CD4-positive, CD25-positive, alpha-beta regulatory T cell (primary cell): Measurements from ENCODE around the gene KLRF2. TPM values are rescaled to one million over a fixed set of nuclear protein-coding genes. Genes with fewer than 3 reads are reported as not detected.

ENCODE experiments used
- ATAC-seq, 2 donors: fragments of 150-1000 bp; cut with Tn5 transposase; one replicate each; pipeline ENCODE4 v1.10.0; 2021; ENCODE audit warnings: low read depth in 2 of 2, moderate number of reproducible peaks in 2 of 2, moderate library complexity in 1 of 2
- DNase-seq, 3 donors: peaks; one replicate each; pipeline versions ENCODE4 v3.0.0 to v3.0.0-alpha.2; 2012 to 2022; ENCODE audit warnings: mixed read lengths in 1 of 3
- H3K27ac ChIP-seq: one replicate; pipeline ENCODE4 v1.7.0; 2013; ENCODE audit warnings: mild to moderate bottlenecking, low read length; ENCODE audit not compliant: insufficient read depth, poor library complexity, severe bottlenecking
- H3K27me3 ChIP-seq: one replicate; pipeline ENCODE4 v1.7.0; 2013; ENCODE audit warnings: low read length; ENCODE audit not compliant: control insufficient read depth, insufficient read depth
- H3K36me3 ChIP-seq: one replicate; pipeline ENCODE4 v1.7.0; 2013; ENCODE audit warnings: mild to moderate bottlenecking, low read length, moderate library complexity; ENCODE audit not compliant: control insufficient read depth, insufficient read depth
- H3K4me1 ChIP-seq: 2 replicates; pipeline ENCODE4 v1.7.0; 2013; ENCODE audit warnings: mild to moderate bottlenecking, low read length; ENCODE audit not compliant: insufficient read depth, control insufficient read depth, poor library complexity, severe bottlenecking
- H3K4me3 ChIP-seq: one replicate; pipeline ENCODE4 v1.7.0; 2013; ENCODE audit warnings: low read depth, mild to moderate bottlenecking, low read length, moderate library complexity
- H3K9me3 ChIP-seq, 2 experiments: 1 replicate in 1 of 2; 2 replicates in 1 of 2; pipeline ENCODE4 v1.7.0; 2013; ENCODE audit warnings: low read length in 2 of 2, mild to moderate bottlenecking in 1 of 2, moderate library complexity in 1 of 2; ENCODE audit not compliant: control insufficient read depth in 2 of 2
- H3K27ac Mint-ChIP-seq, 3 donors: one replicate each; pipeline ENCODE4 v1.8.0; 2020 to 2022; ENCODE audit warnings: mild to moderate bottlenecking in 3 of 3, mixed read lengths in 3 of 3, moderate library complexity in 2 of 3
- H3K27me3 Mint-ChIP-seq: one replicate; pipeline ENCODE4 v1.8.0; 2022; ENCODE audit warnings: mild to moderate bottlenecking, mixed read lengths
- H3K36me3 Mint-ChIP-seq: one replicate; pipeline ENCODE4 v1.8.0; 2020; ENCODE audit warnings: mixed read lengths
- H3K4me1 Mint-ChIP-seq, 4 donors: one replicate each; pipeline ENCODE4 v1.8.0; 2020 to 2022; ENCODE audit warnings: mixed read lengths in 4 of 4, mild to moderate bottlenecking in 1 of 4
- H3K4me3 Mint-ChIP-seq, 4 donors: one replicate each; pipeline ENCODE4 v1.8.0; 2020 to 2022; ENCODE audit warnings: mild to moderate bottlenecking in 4 of 4, mixed read lengths in 4 of 4, moderate library complexity in 3 of 4
- H3K9me3 Mint-ChIP-seq, 7 donors: one replicate each; pipeline ENCODE4 v1.8.0; 2020 to 2022; ENCODE audit warnings: mixed read lengths in 7 of 7, mild to moderate bottlenecking in 3 of 7, moderate library complexity in 2 of 7
- polyA plus RNA-seq, 4 donors: library from polyadenylated mRNA; unstranded; fragments of 300-500 nt; fragmentation: Illumina TruSeq; gene quantifications; one replicate each; pipeline ENCODE4 v1.2.3, GENCODE V29; 2021
- total RNA-seq: library from RNA; stranded (reverse); gene quantifications from one replicate; pipeline ENCODE4 v1.2.3, GENCODE V29; 2022

KLRF2 gene
- total and polyA plus RNA-seq, 5 donors from 2014 or later, result not detected

GRCh38 chr12:9908350-9908749, 27.1 kb downstream of the KLRF2 start:
- no peak overlapping the region for H3K4me3 Mint-ChIP-seq
- H3K9me3 Mint-ChIP-seq, result peaks cover 3 to 32% (median 17%) of the 10 kb centered on the region in 7 donors
- H3K4me1 Mint-ChIP-seq, result peaks cover 14 to 23% (median 17%) of the 10 kb centered on the region in 4 donors

GRCh38 chr12:9909724-9910123, 28.4 kb downstream of the KLRF2 start:
- no peaks in the 10 kb centered on the region for H3K36me3 ChIP-seq
- peaks cover 21 to 28% of the 10 kb centered on the region in 2 experiments for H3K9me3 ChIP-seq
- H3K27me3 ChIP-seq, result peaks cover 3% of the 10 kb centered on the region
- Mint-ChIP-seq H3K36me3 (peaks cover 8% of the 10 kb centered on the region), H3K27me3 (peaks cover 20% of the 10 kb centered on the region), H3K9me3 (peaks cover 3 to 32% (median 17%) of the 10 kb centered on the region in 7 donors), H3K4me3 (no peak overlapping the region), H3K4me1 (peaks cover 14 to 23% (median 17%) of the 10 kb centered on the region in 4 donors), H3K27ac (no peak overlapping the region)
- ATAC-seq, result no peak
- peaks cover 16% of the 10 kb centered on the region for H3K4me1 ChIP-seq
- H3K4me3 ChIP-seq, result no peak overlapping the region
- no peak for DNase-seq
- no peak overlapping the region for H3K27ac ChIP-seq

More at GRCh38 chr12:9908350-9908749, 27.1 kb downstream of the KLRF2 start:
- Histone ChIP-seq H3K4me3 (no peak overlapping the region), H3K4me1 (peaks cover 16% of the 10 kb centered on the region), H3K27me3 (peaks cover 2% of the 10 kb centered on the region), H3K9me3 (peaks cover 21 to 28% of the 10 kb centered on the region in 2 experiments), H3K36me3 (no peaks in the 10 kb centered on the region), H3K27ac (no peak overlapping the region)
- ATAC-seq (no peak), DNase-seq (no peak)
- peaks cover 8% of the 10 kb centered on the region for H3K36me3 Mint-ChIP-seq
- peaks cover 11% of the 10 kb centered on the region for H3K27me3 Mint-ChIP-seq
- H3K27ac Mint-ChIP-seq, result no peak overlapping the region

- DNase-seq (no peak), ATAC-seq (no peak)
- Mint-ChIP-seq H3K9me3 (peaks cover 5 to 32% (median 13%) of the 10 kb centered on the region in 7 donors), H3K4me1 (peaks cover 12 to 23% (median 16%) of the 10 kb centered on the region in 4 donors), H3K27me3 (peaks cover 28% of the 10 kb centered on the region), H3K36me3 (peaks cover 3% of the 10 kb centered on the region), H3K4me3 (no peak overlapping the region), H3K27ac (peak overlapping the region in 1 of 3 donors; percentile 29)
- Histone ChIP-seq H3K9me3 (peaks cover 21 to 28% of the 10 kb centered on the region in 2 experiments), H3K36me3 (no peaks in the 10 kb centered on the region), H3K4me1 (peaks cover 16% of the 10 kb centered on the region), H3K27ac (no peak overlapping the region), H3K4me3 (no peak overlapping the region), H3K27me3 (peaks cover 3% of the 10 kb centered on the region)
Observed at GRCh38 chr12:9910716-9911421, 29.6 kb downstream of the KLRF2 start.

GRCh38 chr12:9911708-9912107, 30.4 kb downstream of the KLRF2 start:
- no peak for ATAC-seq
- H3K4me3 Mint-ChIP-seq, result no peak overlapping the region
- H3K36me3 Mint-ChIP-seq, result peaks cover 3% of the 10 kb centered on the region
- H3K4me1 Mint-ChIP-seq, result peaks cover 6 to 15% (median 11%) of the 10 kb centered on the region in 4 donors
- H3K36me3 ChIP-seq, result no peaks in the 10 kb centered on the region
- peaks cover 8% of the 10 kb centered on the region for H3K4me1 ChIP-seq
- H3K27me3 ChIP-seq, result peaks cover 3% of the 10 kb centered on the region
- peaks cover 21 to 28% of the 10 kb centered on the region in 2 experiments for H3K9me3 ChIP-seq
- H3K27me3 Mint-ChIP-seq, result peaks cover 28% of the 10 kb centered on the region
- no peak overlapping the region for H3K27ac ChIP-seq
- H3K27ac Mint-ChIP-seq, result no peak overlapping the region
- no peak for DNase-seq
- no peak overlapping the region for H3K4me3 ChIP-seq
- peaks cover 5 to 32% (median 13%) of the 10 kb centered on the region in 7 donors for H3K9me3 Mint-ChIP-seq

DNA sequence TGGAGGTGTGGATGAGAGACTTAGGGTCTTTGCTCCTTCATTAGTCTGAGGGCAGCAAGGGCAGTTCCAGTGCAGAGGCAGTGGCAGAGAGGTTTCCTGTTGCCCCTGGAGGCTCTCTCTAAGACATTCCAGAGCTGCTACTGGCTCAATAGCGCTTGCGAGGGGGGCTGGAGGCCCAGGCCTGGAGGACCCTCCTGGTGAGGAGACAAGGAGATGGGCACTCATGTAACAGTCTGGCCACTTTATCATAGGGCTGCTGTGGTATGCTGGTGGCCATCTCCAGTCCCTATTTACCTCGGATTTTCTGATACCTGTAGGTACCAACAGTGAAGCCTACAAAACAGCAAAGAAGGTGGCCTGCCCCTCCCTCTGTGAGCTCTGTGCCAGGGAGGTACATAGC, 38.2 kb downstream of the KLRF2 start:
- Mint-ChIP-seq H3K27me3 (peaks cover 48% of the 10 kb centered on the region), H3K4me3 (no peak overlapping the region), H3K27ac (no peak overlapping the region), H3K9me3 (peaks cover 0 to 4% (median 0%) of the 10 kb centered on the region in 7 donors), H3K36me3 (no peaks in the 10 kb centered on the region), H3K4me1 (no peaks in the 10 kb centered on the region)
- ATAC-seq (peak in 1 of 2 donors; percentile 8), DNase-seq (no peak)
- Histone ChIP-seq H3K4me3 (no peak overlapping the region), H3K27ac (no peak overlapping the region), H3K36me3 (no peaks in the 10 kb centered on the region), H3K9me3 (no peaks in the 10 kb centered on the region), H3K4me1 (no peaks in the 10 kb centered on the region), H3K27me3 (no peaks in the 10 kb centered on the region)

- Mint-ChIP-seq H3K36me3 (no peaks in the 10 kb centered on the region), H3K4me1 (no peaks in the 10 kb centered on the region), H3K4me3 (no peak overlapping the region), H3K27me3 (peaks cover 37% of the 10 kb centered on the region), H3K9me3 (peaks cover 0 to 4% (median 0%) of the 10 kb centered on the region in 7 donors), H3K27ac (no peak overlapping the region)
- Histone ChIP-seq H3K9me3 (no peaks in the 10 kb centered on the region), H3K36me3 (no peaks in the 10 kb centered on the region), H3K4me1 (no peaks in the 10 kb centered on the region), H3K4me3 (no peak overlapping the region), H3K27me3 (no peaks in the 10 kb centered on the region), H3K27ac (no peak overlapping the region)
- ATAC-seq (no peak), DNase-seq (no peak)
Observed at GRCh38 chr12:9920451-9920850, 39.2 kb downstream of the KLRF2 start.

GRCh38 chr12:9922429-9922828, 41.1 kb downstream of the KLRF2 start:
- DNase-seq, result no peak
- no peak overlapping the region for H3K27ac Mint-ChIP-seq
- no peak for ATAC-seq
- Histone ChIP-seq H3K27ac (no peak overlapping the region), H3K36me3 (no peaks in the 10 kb centered on the region), H3K4me1 (peaks cover 3% of the 10 kb centered on the region), H3K9me3 (no peaks in the 10 kb centered on the region), H3K4me3 (no peak overlapping the region), H3K27me3 (peaks cover 5% of the 10 kb centered on the region)
- H3K27me3 Mint-ChIP-seq, result peaks cover 42% of the 10 kb centered on the region
- H3K36me3 Mint-ChIP-seq, result no peaks in the 10 kb centered on the region
- no peak overlapping the region for H3K4me3 Mint-ChIP-seq
- H3K9me3 Mint-ChIP-seq, result peaks cover 0 to 4% (median 0%) of the 10 kb centered on the region in 7 donors
- peaks cover 0 to 5% (median 4%) of the 10 kb centered on the region in 4 donors for H3K4me1 Mint-ChIP-seq
